SK-N-SH (cell line): ENCODE measurements around the gene CFAP221.

Experiments
- CTCF ChIP-seq: fragments of 200-600 bp; sonication (generic); IDR thresholded peaks from 2 replicates; pipeline ENCODE4 v1.6.1; 2017; ENCODE audit warnings: antibody characterized with exemption, mild to moderate bottlenecking, moderate library complexity
- EZH2phosphoT487 ChIP-seq: fragments of 200-600 bp; sonication (generic); IDR thresholded peaks from 2 replicates; pipeline ENCODE4 v1.6.1; 2017; ENCODE audit warnings: low read depth, mixed run types, mild to moderate bottlenecking, antibody characterized with exemption, moderate library complexity, borderline replicate concordance
- JUND ChIP-seq: IDR thresholded peaks from 2 replicates; pipeline ENCODE4 v1.4.0; 2012
- MAX ChIP-seq: IDR thresholded peaks from 2 replicates; pipeline ENCODE4 v1.4.0; 2012; ENCODE audit warnings: low read depth
- POLR2AphosphoS5 ChIP-seq: IDR thresholded peaks from 2 replicates; pipeline ENCODE4 v1.6.1; 2012; ENCODE audit warnings: low read depth, low read length
- RCOR1 ChIP-seq: fragments of 150-350 bp; IDR thresholded peaks from 2 replicates; pipeline ENCODE4 v1.6.1; 2017; ENCODE audit warnings: antibody characterized with exemption, low read length
- RXRA ChIP-seq: IDR thresholded peaks from 2 replicates; pipeline ENCODE4 v1.4.0; 2012; ENCODE audit warnings: low read depth, mild to moderate bottlenecking, borderline replicate concordance
- SIN3A ChIP-seq: IDR thresholded peaks from 2 replicates; pipeline ENCODE4 v1.6.1; 2012; ENCODE audit warnings: low read depth, mild to moderate bottlenecking, low read length, moderate library complexity, borderline replicate concordance
- TAF1 ChIP-seq: IDR thresholded peaks from 2 replicates; pipeline ENCODE4 v1.6.1; 2012; ENCODE audit warnings: low read depth, mild to moderate bottlenecking, low read length, moderate library complexity, borderline replicate concordance
- TEAD4 ChIP-seq: IDR thresholded peaks from 2 replicates; pipeline ENCODE4 v1.4.0; 2012; ENCODE audit warnings: mild to moderate bottlenecking, borderline replicate concordance; ENCODE audit not compliant: insufficient read depth
- TF ChIP-seq, protein P1 (sequence below): IDR thresholded peaks from 2 replicates; pipeline ENCODE4 v1.4.0; 2012; ENCODE audit warnings: low read depth, borderline replicate concordance
- TF ChIP-seq, protein P2 (sequence below): IDR thresholded peaks from 2 replicates; pipeline ENCODE4 v1.4.0; 2012; ENCODE audit warnings: low read depth, borderline replicate concordance

GRCh38 chr2:119520696-119521432 is 23.4 kb upstream of the CFAP221 start:
- TF ChIP-seq RCOR1 (no peak), POLR2AphosphoS5 (no peak), RXRA (no peak), CTCF (no peak), TEAD4 (no peak), MAX (no peak), SIN3A (no peak), TAF1 (no peak), EZH2phosphoT487 (no peak), JUND (no peak)
- TF ChIP-seq, protein P1, sequence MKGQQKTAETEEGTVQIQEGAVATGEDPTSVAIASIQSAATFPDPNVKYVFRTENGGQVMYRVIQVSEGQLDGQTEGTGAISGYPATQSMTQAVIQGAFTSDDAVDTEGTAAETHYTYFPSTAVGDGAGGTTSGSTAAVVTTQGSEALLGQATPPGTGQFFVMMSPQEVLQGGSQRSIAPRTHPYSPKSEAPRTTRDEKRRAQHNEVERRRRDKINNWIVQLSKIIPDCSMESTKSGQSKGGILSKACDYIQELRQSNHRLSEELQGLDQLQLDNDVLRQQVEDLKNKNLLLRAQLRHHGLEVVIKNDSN: no peak
- TF ChIP-seq, protein P2, sequence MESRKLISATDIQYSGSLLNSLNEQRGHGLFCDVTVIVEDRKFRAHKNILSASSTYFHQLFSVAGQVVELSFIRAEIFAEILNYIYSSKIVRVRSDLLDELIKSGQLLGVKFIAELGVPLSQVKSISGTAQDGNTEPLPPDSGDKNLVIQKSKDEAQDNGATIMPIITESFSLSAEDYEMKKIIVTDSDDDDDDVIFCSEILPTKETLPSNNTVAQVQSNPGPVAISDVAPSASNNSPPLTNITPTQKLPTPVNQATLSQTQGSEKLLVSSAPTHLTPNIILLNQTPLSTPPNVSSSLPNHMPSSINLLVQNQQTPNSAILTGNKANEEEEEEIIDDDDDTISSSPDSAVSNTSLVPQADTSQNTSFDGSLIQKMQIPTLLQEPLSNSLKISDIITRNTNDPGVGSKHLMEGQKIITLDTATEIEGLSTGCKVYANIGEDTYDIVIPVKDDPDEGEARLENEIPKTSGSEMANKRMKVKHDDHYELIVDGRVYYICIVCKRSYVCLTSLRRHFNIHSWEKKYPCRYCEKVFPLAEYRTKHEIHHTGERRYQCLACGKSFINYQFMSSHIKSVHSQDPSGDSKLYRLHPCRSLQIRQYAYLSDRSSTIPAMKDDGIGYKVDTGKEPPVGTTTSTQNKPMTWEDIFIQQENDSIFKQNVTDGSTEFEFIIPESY: no peak
